Measurements from ENCODE around the gene LIMA1. TPM values are rescaled to one million over a fixed set of nuclear protein-coding genes. Genes with fewer than 3 reads are reported as not detected.

Gene LIMA1
- total RNA-seq, 4 donors from 2014 or later = 7.4 to 24.5 (median 8.8) TPM

DNA sequence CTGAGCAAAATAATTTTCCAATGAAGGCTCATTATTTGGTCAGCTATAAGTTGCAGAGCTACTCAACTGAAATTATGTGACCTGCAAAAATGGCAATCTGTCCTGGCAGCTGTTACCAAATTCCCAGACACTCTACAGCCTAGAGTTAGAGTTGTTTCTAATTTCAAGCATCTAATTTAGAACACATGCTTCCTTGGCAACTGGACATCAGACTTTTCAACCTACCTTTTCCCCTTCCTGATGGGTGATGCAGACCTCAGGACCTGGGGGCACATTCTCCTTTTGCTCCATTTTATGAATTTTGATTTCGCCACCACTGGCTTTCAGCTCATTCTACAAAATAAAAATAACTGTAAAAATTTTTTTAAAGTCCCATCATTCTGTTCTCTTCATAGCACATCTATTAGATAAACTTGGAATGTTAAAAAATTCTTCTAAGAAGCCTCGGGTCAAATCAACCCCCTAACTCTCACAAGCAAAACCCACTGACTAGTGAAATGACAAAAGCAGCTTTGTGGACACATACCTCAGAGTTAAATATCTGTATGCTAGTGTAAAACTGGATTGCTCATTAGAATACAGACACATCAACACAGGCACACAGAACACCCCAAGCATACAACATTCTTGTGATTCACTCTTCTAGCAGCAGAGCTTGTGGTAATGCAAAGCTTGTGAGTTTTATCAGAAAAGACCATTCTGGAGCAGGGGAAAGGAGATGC, 82.6 kb downstream of the LIMA1 start:
- in situ Hi-C loops (cut with MboI; ENCODE audit: low sequenced_read_pairs in 4 of 4) = no loop called here
- intact Hi-C loops (cut with DNase I; ENCODE audit: low total_unique reads) = no loop called here
- no peaks in the 10 kb centered on the region for H3K27me3 ChIP-seq

DNA sequence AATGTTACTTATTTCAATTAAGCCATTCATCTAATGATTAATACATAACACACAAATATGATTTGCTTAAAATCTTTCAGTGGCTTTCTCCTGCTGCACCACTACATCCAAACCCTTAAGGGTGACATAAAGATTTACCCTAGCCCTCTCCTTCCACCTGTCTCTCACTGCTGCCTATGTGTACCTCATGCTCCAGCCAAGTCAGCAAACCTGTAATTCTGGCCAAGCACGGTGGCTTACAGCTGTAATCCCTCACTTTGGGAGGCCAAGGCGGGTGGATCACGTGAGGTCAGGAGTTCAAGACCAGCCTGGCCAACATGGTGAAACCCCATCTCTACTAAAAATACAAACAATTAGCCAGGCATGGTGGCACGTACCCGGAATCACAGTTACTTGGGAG, 84.5 kb downstream of the LIMA1 start:
- no peak for TF ChIP-seq POLR2A (IDR thresholded peaks at IDR 0.05)
- TF ChIP-seq, protein P1, sequence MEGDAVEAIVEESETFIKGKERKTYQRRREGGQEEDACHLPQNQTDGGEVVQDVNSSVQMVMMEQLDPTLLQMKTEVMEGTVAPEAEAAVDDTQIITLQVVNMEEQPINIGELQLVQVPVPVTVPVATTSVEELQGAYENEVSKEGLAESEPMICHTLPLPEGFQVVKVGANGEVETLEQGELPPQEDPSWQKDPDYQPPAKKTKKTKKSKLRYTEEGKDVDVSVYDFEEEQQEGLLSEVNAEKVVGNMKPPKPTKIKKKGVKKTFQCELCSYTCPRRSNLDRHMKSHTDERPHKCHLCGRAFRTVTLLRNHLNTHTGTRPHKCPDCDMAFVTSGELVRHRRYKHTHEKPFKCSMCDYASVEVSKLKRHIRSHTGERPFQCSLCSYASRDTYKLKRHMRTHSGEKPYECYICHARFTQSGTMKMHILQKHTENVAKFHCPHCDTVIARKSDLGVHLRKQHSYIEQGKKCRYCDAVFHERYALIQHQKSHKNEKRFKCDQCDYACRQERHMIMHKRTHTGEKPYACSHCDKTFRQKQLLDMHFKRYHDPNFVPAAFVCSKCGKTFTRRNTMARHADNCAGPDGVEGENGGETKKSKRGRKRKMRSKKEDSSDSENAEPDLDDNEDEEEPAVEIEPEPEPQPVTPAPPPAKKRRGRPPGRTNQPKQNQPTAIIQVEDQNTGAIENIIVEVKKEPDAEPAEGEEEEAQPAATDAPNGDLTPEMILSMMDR (IDR thresholded peaks at IDR 0.05 in 4 of 5, conservative IDR thresholded peaks at IDR 0.05 in 1 of 5) = no peak
- Histone ChIP-seq H3K4me3 (no peak overlapping the region), H3K27me3 (no peaks in the 10 kb centered on the region), H3K27ac (no peak overlapping the region), H3K9me3 (no peaks in the 10 kb centered on the region), H3K36me3 (peaks cover 0 to 12% of the 10 kb centered on the region in 2 donors), H3K4me1 (peaks cover 12 to 35% of the 10 kb centered on the region in 2 donors)
- DNase-seq = no peak
- intact Hi-C loops (cut with DNase I; ENCODE audit: low total_unique reads) (no loop called here), in situ Hi-C loops (cut with MboI; ENCODE audit: low sequenced_read_pairs in 4 of 4) (no loop called here)
- no peak for ATAC-seq

More for the DNA sequence above, 82.6 kb downstream of the LIMA1 start:
- TF ChIP-seq, protein P1 (IDR thresholded peaks at IDR 0.05 in 4 of 5, conservative IDR thresholded peaks at IDR 0.05 in 1 of 5) = no peak
- no peak for TF ChIP-seq POLR2A (IDR thresholded peaks at IDR 0.05)
- no peaks in the 10 kb centered on the region for H3K9me3 ChIP-seq
- H3K36me3 ChIP-seq = peaks cover 0 to 31% of the 10 kb centered on the region in 2 donors
- H3K27ac ChIP-seq = no peak overlapping the region
- no peak overlapping the region for H3K4me3 ChIP-seq
- ATAC-seq (no peak), DNase-seq (no peak)
- H3K4me1 ChIP-seq = peaks cover 6 to 29% of the 10 kb centered on the region in 2 donors

DNA sequence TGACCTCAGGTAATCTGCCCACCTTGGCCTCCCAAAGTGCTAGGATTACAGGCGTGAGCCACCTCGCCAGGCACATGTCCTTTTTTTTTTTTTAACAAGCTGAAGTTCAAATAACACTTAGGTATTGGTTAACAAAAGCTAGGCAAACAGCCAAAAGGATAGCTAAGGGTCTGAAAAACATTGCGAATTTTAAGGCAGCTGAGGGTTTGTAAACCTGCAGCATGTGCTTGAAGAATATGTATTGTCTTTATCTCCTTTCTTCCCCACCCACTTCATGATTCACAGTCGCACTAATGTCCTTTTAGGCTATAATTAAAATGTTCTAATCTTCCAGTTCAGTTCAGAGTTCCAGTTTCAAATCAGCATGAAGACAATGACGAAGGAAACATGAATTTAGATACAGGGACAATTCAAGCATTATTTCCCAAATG, 86.0 kb downstream of the LIMA1 start:
- peaks cover 12 to 35% of the 10 kb centered on the region in 2 donors for H3K4me1 ChIP-seq
- no peak for TF ChIP-seq POLR2A (IDR thresholded peaks at IDR 0.05)
- TF ChIP-seq, protein P1 (IDR thresholded peaks at IDR 0.05 in 4 of 5, conservative IDR thresholded peaks at IDR 0.05 in 1 of 5) = no peak
- H3K27me3 ChIP-seq = no peaks in the 10 kb centered on the region
- no peak for DNase-seq
- no peak for ATAC-seq
- peaks cover 0 to 9% of the 10 kb centered on the region in 2 donors for H3K36me3 ChIP-seq
- intact Hi-C loops (cut with DNase I; ENCODE audit: low total_unique reads) (no loop called here), in situ Hi-C loops (cut with MboI; ENCODE audit: low sequenced_read_pairs in 4 of 4) (no loop called here)
- H3K9me3 ChIP-seq = no peaks in the 10 kb centered on the region
- peak overlapping the region in 3 of 4 donors; percentile 2 to 37 (median 37) for H3K27ac ChIP-seq
- no peak overlapping the region for H3K4me3 ChIP-seq

DNA sequence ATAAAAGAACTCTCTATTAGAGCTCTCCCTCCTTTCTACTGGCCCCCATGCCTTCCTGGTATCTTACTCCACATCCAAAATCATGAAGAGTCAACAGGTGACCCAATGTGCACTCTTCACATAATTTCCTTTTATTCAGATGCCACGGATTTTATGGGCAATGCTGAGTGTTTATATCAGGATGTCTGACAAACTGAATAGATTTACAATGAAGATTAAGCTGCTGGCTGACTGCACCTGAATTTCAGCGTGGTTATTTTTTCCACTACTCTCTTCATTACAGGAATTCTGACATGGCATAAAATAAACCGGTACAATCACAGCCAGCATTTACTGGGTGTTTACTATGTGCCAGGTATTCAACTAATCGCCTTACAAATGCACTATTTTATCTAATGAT, 86.8 kb downstream of the LIMA1 start:
- Histone ChIP-seq H3K27me3 (no peaks in the 10 kb centered on the region), H3K9me3 (no peaks in the 10 kb centered on the region), H3K4me1 (peaks cover 12 to 35% of the 10 kb centered on the region in 2 donors), H3K36me3 (peaks cover 0 to 5% of the 10 kb centered on the region in 2 donors), H3K4me3 (no peak overlapping the region), H3K27ac (peak overlapping the region; percentile 6 to 38 (median 37))
- DNase-seq (no peak), ATAC-seq (no peak)
- intact Hi-C loops (cut with DNase I; ENCODE audit: low total_unique reads) = no loop called here
- TF ChIP-seq, protein P1 (IDR thresholded peaks at IDR 0.05 in 4 of 5, conservative IDR thresholded peaks at IDR 0.05 in 1 of 5) = no peak
- no peak for TF ChIP-seq POLR2A (IDR thresholded peaks at IDR 0.05)
- in situ Hi-C loops (cut with MboI; ENCODE audit: low sequenced_read_pairs in 4 of 4) = no loop called here

Measured in gastrocnemius medialis (tissue), 4 donors.